Adrenal gland (tissue), 19 donors: Measurements from ENCODE around the gene BCKDHA. TPM values are rescaled to one million over a fixed set of nuclear protein-coding genes. Genes with fewer than 3 reads are reported as not detected.

Source experiments
- DNase-seq, 7 donors: peaks; one replicate each; pipeline ENCODE4 v3.0.0-alpha.2; 2019 to 2020
- H3K27ac ChIP-seq, 5 donors: fragments of 200-600 bp; sonication (generic) in 4 of 5; 1 replicate in 3 of 5; 2 replicates in 2 of 5; pipeline versions ENCODE4 v1.5.1 to v1.8.0; 2016 to 2020; ENCODE audit warnings: mild to moderate bottlenecking in 1 of 5
- H3K27me3 ChIP-seq: fragments of 200-600 bp; 2 replicates; pipeline ENCODE4 v1.8.0; 2021
- H3K36me3 ChIP-seq, 2 donors: fragments of 200-600 bp; replicated peaks in 1 of 2; 1 replicate in 1 of 2; 2 replicates in 1 of 2; pipeline versions ENCODE4 v1.5.1 to v1.8.0; 2018 to 2022
- H3K4me1 ChIP-seq, 2 donors: fragments of 200-600 bp; replicated peaks in 1 of 2; 1 replicate in 1 of 2; 2 replicates in 1 of 2; pipeline versions ENCODE4 v1.5.1 to v1.8.0; 2018 to 2021
- H3K4me3 ChIP-seq, 4 donors: fragments of 200-600 bp; sonication (generic) in 3 of 4; one replicate each; pipeline ENCODE4 v1.5.1; 2016 to 2018
- H3K9me3 ChIP-seq, 3 donors: fragments of 200-600 bp; sonication (generic) in 1 of 3; replicated peaks in 1 of 3; 1 replicate in 2 of 3; 2 replicates in 1 of 3; pipeline versions ENCODE4 v1.5.1 to v1.8.0; 2016 to 2021
- CTCF ChIP-seq, 6 experiments: fragments of 450-650 bp in 4 of 6; fragments of 200-600 bp in 2 of 6; sonication (generic) in 1 of 6; IDR thresholded peaks; 1 replicate in 5 of 6; 2 replicates in 1 of 6; pipeline versions ENCODE4 v1.5.1 to v1.8.0; 2016 to 2021; ENCODE audit warnings: antibody characterized with exemption in 6 of 6, mild to moderate bottlenecking in 2 of 6, moderate library complexity in 1 of 6
- POLR2A ChIP-seq, 2 donors: fragments of 450-650 bp; IDR thresholded peaks; one replicate each; pipeline ENCODE4 v1.6.1; 2017; ENCODE audit warnings: antibody characterized with exemption in 2 of 2, mild to moderate bottlenecking in 2 of 2, moderate library complexity in 1 of 2
- WGBS, 4 donors: extraction: QIAGEN DNeasy Blood & Tissue Kit in 2 of 4; methylation state at CpG; one replicate each; pipeline versions ENCODE4 v1.1.5 to v1.1.7; 2013 to 2017; 5-methylcytosine and 5-hydroxymethylcytosine counted together
- intact Hi-C, 2 donors: fragments of 100-400 bp; cut with DNase I; formaldehyde crosslinking; loops; one replicate each; pipeline versions ENCODE4 v1.14.1 to v1.15.0; 2022 to 2023
- long read RNA-seq, 10 donors: library from polyadenylated mRNA in 3 of 10; unstranded in 2 of 10; stranded (forward) in 1 of 10; transcript quantifications; one replicate each; pipeline ENCODE4 v2.0.0 and lab custom pipeline, GENCODE V29; 2021 to 2026
- polyA plus RNA-seq, 3 donors: library from polyadenylated mRNA; stranded (reverse); fragments of 200-250 nt in 2 of 3; fragments of 350-450 nt in 1 of 3; fragmentation: Illumina TruSeq in 1 of 3; extraction: RNeasy Lipid Tissue Mini Kit (QIAGEN cat#74804) in 1 of 3; gene quantifications; one replicate each; pipeline ENCODE4 v1.2.3, GENCODE V29; 2013 to 2014
- total RNA-seq, 9 donors: library from RNA; depleted of rRNA in 4 of 9; stranded (reverse); fragments of >200 nt in 4 of 9; fragments of 120-200 nt in 1 of 9; fragmentation: NEBNext Ultra II Directional in 1 of 9; extraction: Animal tissue kit (Norgen Biotek cat#: 25700) in 1 of 9; gene quantifications; one replicate each; pipeline versions ENCODE4 v1.1.0 to v1.2.4, GENCODE V29; 2013 to 2023
- donor health status: healthy with polysubstance abuse.
- donor health status: Bipolar disorder and iron deficiency.
- donor health status: DM: yes; HTN: yes; CAD: no.
- donor health status: DM: no; HTN: no; CAD: no.
- donor health status: DM: no; HTN: no; CAD: no.
- donor health status: DM: yes; HTN: yes; CAD: no.

The BCKDHA gene
- total RNA-seq (100 to 1,000 TPM in 6 of 9 donors, 10 to 100 TPM in 3; 51.8 to 294 (median 114) TPM), polyA plus RNA-seq (10 to 100 TPM; 17.6 to 44.3 (median 30.4) TPM)
- long read RNA-seq, donor 1, transcript BCKDHA-201 (9 exons, 2,103 nt) = major isoform, 40 of 47 reads
- long read RNA-seq, donor 1, partial matches to known transcripts = 7 of 47 reads
- long read RNA-seq, donor 1, other reads (novel, unspliced or antisense) = 0 of 47 reads
- long read RNA-seq, donor 2, transcript BCKDHA-201 (9 exons, 2,103 nt) = major isoform, 32 of 32 reads
- long read RNA-seq, donor 2, partial matches to known transcripts = 0 of 32 reads
- long read RNA-seq, donor 2, other reads (novel, unspliced or antisense) = 0 of 32 reads
- long read RNA-seq, donor 3, transcript BCKDHA-201 (9 exons, 2,103 nt) = major isoform, 28 of 38 reads
- long read RNA-seq, donor 3, partial matches to known transcripts = 10 of 38 reads
- long read RNA-seq, donor 3, other reads (novel, unspliced or antisense) = 0 of 38 reads
- long read RNA-seq, donor 4, transcript BCKDHA-201 (9 exons, 2,103 nt) = major isoform, 126 of 160 reads
- long read RNA-seq, donor 4, partial matches to known transcripts = 19 of 160 reads
- long read RNA-seq, donor 4, other reads (novel, unspliced or antisense) = 15 of 160 reads
- long read RNA-seq, donor 5, transcript BCKDHA-201 (9 exons, 2,103 nt) = major isoform, 372 of 445 reads
- long read RNA-seq, donor 5, partial matches to known transcripts = 19 of 445 reads
- long read RNA-seq, donor 5, other reads (novel, unspliced or antisense) = 54 of 445 reads
- long read RNA-seq, donor 6, transcript BCKDHA-201 (9 exons, 2,103 nt) = major isoform, 60 of 77 reads
- long read RNA-seq, donor 6, partial matches to known transcripts = 8 of 77 reads
- long read RNA-seq, donor 6, other reads (novel, unspliced or antisense) = 9 of 77 reads
- long read RNA-seq, donor 7, transcript BCKDHA-201 (9 exons, 2,103 nt) = major isoform, 17 of 29 reads
- long read RNA-seq, donor 7, partial matches to known transcripts = 12 of 29 reads
- long read RNA-seq, donor 7, other reads (novel, unspliced or antisense) = 0 of 29 reads
- long read RNA-seq, donor 8, transcript BCKDHA-201 (9 exons, 2,103 nt) = major isoform, 63 of 91 reads
- long read RNA-seq, donor 8, partial matches to known transcripts = 18 of 91 reads
- long read RNA-seq, donor 8, other reads (novel, unspliced or antisense) = 10 of 91 reads
- long read RNA-seq, donor 9, transcript BCKDHA-201 (9 exons, 2,103 nt) = major isoform, 41 of 53 reads
- long read RNA-seq, donor 9, partial matches to known transcripts = 5 of 53 reads
- long read RNA-seq, donor 9, other reads (novel, unspliced or antisense) = 7 of 53 reads
- long read RNA-seq, donor 10, transcript BCKDHA-201 (9 exons, 2,103 nt) = major isoform, 15 of 15 reads
- long read RNA-seq, donor 10, partial matches to known transcripts = 0 of 15 reads
- long read RNA-seq, donor 10, other reads (novel, unspliced or antisense) = 0 of 15 reads

- intact Hi-C loops = no loop called here
- H3K27me3 ChIP-seq = no peaks in the 10 kb centered on the region
- peak within 1 kb of the TSS; percentile 34 to 95 (median 73) for H3K4me3 ChIP-seq
- H3K36me3 ChIP-seq = no peaks in the 10 kb centered on the region
- peak within 1 kb of the TSS; percentile 32 to 95 (median 82) for H3K27ac ChIP-seq
- TF ChIP-seq CTCF (IDR thresholded peaks at IDR 0.05) (peak in 1 of 6 experiments; percentile 18), POLR2A (IDR thresholded peaks at IDR 0.05) (peak in 1 of 2 donors; percentile 43)
- peaks cover 20 to 30% of the 10 kb centered on the region in 2 donors for H3K4me1 ChIP-seq
- WGBS, 4 donors = 0 to 1% (median 1%) methylated on average over 21 to 50 of the region's 50 CpGs
- DNase-seq = peak; percentile 99 to 100 (median 100)
- no peaks in the 10 kb centered on the region for H3K9me3 ChIP-seq
Observed at GRCh38 chr19:41397086-41398049, at the start of gene BCKDHA, which contains the start of gene EXOSC5. Gene BCKDHA (plus strand): TSS chr19:41397818. CDS start chr19:41397828, 10 bp downstream. Gene EXOSC5 (minus strand): TSS chr19:41397359. CDS start chr19:41397328, 31 bp downstream.

- H3K27ac ChIP-seq = peak overlapping the region in 1 of 5 donors; percentile 46
- peaks cover 17 to 29% of the 10 kb centered on the region in 2 donors for H3K4me1 ChIP-seq
- 6 to 16% (median 10%) methylated on average over 19 to 22 of the region's 22 CpGs for WGBS, 4 donors
- H3K36me3 ChIP-seq = peaks cover 0 to 21% of the 10 kb centered on the region in 2 donors
- peak in 1 of 7 donors; percentile 37 for DNase-seq
- intact Hi-C loops = no loop called here
- H3K27me3 ChIP-seq = no peaks in the 10 kb centered on the region
- no peaks in the 10 kb centered on the region for H3K9me3 ChIP-seq
- H3K4me3 ChIP-seq = peak overlapping the region in 2 of 4 donors; percentile 50 to 74
- TF ChIP-seq CTCF (IDR thresholded peaks at IDR 0.05) (no peak), POLR2A (IDR thresholded peaks at IDR 0.05) (no peak)
Observed at GRCh38 chr19:41350735-41351338, 46.8 kb upstream of the BCKDHA start.
